HG02884 (cell line): Measurements from ENCODE around the gene WNK2.
"Not testable (repeated sequence)": the region's sequence is repeated elsewhere in the genome, so short reads cannot be mapped to it uniquely, and the experiment has no call there.

Source experiments
- ATAC-seq: cut with Tn5 transposase; IDR thresholded peaks from one replicate; pipeline ENCODE4 v1.9.1; 2021; ENCODE audit warnings: mild to moderate bottlenecking, moderate library complexity; ENCODE audit not compliant: unreplicated experiment

The WNK2 gene

DNA sequence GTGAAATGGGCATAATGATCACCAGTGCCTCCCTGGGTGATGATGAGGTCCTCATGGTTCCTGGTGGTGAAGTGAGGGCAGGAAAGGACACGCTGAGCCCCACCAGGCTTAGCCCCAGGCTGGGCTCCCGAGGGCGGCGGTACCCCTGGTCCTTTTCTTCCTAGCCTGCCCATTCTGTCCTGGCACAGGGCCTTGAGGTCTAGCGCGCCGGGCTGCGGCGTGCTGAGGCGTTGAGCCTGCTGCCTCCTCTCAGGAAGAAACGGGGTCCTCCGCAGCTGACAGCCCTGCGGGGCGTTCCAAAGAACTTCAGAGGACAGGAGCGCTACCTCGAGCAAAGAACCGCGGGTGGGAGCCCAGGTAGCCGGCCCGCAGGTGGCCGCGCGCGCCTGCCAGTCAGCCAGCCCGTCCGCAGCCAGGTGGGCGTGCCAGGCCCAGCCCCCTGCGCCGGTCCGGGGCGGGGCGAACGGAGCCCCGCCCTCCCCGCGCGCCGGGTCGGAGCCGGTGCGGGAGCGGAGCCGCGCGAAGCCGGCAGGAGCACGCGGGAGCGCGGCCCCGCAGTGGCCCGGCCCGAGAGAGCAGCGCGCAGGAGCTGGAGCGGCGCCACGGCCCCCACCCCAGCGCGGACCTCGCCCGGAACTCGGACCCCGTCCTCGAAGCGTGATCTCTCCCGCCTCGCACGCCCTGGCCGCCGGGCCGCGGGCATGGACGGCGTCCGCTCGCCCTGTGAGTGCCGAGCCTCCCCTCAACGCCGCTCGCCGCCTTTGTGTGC lies at the start of gene WNK2:
Gene WNK2, plus strand, starts transcription at position 477 of the 769 bp plus-strand sequence. CDS start 791 bp downstream, outside the sequence.
- no peak for ATAC-seq

DNA sequence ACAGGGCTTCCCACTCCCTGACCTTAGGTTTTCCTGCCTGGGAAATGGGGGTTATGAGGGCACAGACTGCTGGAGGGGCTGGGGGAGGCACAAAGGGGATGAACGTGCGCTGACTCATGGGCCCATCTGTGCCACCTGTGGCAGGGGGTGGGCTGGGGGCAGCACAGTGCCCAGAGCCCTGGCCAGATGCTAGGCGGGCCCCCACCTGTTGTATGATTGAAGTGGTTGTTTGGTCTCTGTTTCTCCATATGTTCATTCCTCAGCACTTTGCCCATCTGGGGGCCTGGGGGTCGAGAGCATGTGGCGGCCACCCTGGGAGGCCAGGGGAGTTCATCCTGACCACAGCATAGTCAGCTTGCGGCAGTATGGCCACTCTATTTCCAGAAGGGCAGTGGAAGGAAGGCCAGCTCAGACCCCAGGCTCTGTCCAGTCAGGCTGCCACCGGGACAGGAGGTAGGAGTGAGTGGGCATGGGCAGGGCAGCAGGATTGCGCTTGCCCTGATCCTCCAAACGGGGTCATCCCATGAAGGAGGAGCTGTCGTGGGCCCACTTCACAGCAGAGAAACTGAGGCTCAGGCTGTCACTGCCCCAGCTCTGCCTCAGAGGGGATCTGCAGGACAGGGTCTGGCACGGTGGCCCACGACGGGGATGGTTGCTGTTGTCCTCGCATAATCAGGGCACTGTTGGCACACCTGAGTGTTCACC lies 49.0 kb upstream of the WNK2 start:
- no peak for ATAC-seq

DNA sequence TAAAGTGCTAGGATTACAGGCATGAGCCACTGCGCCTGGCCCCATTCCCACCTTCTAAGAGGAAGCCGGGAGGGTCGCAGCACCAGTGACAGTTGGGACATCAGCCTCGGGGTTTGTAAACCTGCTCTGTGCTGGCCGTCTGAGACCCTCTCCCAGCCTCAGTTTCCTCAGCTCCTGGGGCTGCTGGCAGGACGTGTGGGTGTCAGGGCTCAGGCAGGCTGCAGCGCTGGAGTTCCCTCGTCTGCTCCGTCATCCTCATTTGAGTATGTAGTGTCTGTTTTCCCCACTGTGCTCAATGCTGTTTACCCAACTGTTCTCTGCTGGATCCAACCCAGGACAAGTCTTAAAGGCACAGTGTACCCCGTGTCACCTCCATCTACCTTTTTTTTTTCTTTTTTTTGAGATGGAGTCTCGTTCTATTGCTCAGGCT lies 47.9 kb upstream of the WNK2 start:
- no peak for ATAC-seq

DNA sequence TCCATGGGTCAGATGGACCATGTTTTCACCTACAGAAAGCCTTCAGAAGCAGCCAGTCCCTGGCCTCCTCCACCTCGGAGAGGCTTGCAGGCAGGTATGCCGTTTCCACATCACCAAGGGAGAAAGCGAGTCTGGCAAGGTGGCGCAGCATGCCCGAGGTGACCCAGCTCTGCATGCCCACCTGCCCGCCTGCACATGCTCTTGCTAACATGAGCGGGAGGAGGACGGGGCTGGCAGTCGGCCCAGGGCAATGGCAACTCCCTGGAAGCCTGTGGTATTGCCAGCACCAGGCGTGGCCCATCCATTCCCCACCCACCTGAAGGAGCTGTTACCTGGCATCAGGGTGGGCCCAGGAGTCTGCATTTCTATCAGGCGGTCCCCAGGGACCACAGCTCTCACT lies 46.6 kb upstream of the WNK2 start:
- no peak for ATAC-seq

DNA sequence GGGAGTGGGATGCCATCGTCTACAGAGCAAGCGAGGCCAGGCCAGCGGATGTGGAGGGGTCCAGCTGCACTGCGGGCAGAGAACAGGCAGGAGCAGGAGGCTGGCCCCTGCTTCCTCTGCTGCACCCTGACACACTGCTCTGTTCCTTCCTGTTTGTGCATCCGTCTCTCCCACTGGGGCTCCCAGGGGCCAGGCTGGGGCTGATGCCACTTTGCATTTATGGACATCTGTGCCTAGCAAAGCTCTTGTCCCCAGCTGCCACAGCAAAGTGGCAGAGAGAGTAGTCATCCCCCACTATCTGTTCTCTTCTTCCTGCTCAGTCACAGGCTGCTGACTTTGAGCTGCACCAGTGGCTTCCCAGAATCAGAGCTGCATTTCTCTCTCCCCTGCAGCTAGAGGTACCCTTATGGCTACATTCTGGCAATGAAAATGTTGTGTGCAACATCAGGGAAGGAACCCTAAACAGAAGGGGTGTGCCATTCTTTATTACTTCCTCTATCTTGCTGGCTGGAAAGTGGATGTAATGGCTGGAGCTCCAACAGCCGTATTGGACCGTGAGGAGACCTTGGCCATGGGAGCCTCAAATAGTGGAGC lies 45.7 kb upstream of the WNK2 start:
- no peak for ATAC-seq

DNA sequence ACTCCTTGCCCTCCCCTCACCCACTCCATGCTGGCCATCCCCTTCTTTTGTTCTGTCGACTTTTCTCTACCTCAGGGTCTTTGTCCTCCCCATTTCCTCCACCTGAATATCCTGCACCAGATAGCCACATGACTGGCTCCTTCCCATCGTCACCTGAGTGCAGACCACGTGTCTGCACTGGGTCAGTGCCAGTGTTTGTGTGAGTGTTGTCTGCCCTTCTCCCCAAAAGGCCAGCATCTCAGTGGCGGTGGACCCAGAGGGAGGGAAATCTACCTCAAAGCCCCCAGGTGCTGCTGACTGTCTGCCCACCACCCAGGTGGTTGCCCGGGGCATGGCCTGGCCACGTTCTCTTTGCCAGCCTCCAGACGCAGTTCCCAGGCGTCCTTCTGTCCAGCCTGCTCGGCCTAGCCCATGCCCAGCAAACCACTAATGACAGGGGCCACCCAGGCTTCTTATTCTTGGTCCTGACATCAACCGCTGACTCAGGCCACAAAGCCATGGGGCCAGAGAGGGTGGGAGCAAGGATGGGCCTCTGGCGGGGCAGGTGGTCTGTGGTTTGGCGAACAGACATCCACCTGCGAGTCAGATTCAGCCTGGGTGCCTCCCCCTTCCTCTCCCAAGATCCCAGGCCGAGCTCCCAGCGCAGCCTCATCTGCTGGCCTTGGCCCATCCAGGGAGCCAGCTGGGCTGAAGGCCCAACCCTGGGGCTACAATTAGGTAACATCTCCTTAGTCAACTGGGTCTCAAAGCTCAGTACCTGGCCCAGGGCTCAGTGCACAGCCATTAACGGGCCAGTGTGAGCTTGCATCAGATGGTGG lies 44.4 kb upstream of the WNK2 start:
- ATAC-seq = no peak

DNA sequence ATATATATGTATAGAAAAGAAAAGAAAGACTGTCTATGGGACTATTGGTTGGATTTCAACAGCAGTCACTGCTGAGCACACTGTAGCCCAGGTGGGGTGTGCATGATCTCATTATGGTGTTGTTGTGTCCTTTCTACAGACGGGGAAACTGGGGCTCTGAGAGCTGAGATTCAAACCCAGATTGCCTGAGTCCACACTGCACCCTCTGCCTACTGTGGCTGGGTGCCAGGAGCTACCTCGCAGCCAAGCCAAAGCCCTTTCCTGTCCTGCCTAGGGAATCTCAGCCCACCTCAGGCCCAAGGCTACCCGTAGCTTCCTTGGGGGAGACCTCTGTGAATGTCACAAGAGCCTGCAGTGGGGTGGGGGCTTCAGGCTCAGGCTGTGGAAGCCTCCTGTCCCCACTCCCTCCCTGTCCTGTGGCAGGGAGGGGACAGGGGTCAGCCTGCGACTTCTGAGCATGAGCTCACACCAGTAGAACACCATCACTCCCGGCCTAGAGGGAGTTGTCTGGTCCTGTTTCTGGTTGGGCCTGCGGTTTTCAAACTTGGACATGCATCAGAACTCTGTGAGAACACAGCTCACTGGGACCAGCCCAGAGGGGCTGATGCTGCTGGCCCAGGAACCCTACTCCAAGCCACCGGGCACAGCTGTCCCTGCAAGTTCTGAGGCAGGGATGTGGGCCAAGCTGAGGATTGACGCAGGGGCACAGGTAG lies 42.0 kb upstream of the WNK2 start:
- ATAC-seq = no peak

DNA sequence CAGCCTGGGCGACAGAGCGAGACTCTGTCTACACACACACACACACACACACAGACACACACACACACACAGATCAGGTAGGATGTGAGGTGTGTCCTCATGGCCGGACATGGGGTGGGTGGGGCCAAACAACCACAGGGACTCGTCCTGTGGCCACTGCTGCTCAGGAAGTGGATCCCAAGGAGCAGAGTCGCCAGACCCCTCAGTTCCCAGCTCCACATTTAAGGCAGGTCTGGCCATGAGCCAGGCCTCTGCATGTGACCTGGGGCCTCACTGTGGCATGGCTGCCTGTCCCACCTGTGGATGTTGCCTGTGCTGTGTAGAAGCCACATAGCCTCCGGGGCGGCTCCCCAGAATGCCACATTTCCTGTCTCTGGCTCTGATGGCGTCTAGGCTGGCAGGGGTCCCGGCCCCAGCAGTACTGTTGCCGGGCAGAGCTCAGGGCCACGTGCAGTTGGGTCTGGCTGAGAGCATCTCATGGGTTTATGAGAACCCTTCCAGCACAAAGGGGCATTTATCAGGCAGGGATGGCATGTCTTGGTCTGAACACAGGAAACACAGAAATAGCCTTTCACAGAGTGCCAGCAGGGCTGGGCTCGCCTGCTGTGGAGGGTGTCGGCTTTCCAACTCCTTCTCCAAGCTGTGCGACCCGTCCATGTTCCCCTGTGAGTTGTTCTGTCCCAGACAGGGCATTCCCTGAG lies 40.0 kb upstream of the WNK2 start:
- no peak for ATAC-seq

DNA sequence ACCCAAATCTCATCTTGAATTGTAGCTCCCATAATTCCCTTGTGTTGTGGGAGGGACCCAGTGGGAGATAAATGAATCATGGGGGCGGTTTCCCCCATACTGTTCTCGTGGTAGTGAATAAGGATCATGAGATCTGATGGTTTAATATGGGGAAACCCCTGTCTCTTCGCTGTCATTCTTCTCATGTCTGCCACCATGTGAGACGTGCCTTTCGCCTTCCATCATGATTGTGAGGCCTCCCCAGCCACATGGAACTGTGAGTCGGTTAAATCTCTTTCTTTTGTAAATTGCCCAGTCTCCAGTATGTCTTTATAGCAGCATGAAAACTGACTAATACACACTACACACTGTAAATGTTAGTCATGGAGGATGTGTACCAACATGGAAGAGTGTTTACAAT lies 37.2 kb upstream of the WNK2 start:
- not testable (repeated sequence) for ATAC-seq

DNA sequence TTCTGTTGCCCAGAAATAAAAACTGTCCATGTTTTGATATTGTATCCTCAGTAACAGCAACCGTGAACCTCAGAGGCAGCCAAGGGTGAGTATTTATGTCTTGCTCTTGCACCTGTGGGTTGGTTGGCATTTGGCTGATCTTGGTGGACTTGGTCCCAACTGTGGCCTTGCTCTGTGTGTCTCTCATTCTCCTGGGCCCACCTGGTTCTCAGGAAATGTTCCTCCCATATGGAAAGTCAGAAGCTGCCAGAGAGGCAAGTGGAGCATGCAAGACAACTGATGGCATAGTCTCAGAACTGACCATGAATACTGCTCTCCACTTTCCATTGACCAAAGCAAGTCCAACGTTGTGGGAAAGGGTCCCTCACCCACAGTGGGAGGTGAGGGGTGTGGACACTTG lies 36.3 kb upstream of the WNK2 start:
- no peak for ATAC-seq

DNA sequence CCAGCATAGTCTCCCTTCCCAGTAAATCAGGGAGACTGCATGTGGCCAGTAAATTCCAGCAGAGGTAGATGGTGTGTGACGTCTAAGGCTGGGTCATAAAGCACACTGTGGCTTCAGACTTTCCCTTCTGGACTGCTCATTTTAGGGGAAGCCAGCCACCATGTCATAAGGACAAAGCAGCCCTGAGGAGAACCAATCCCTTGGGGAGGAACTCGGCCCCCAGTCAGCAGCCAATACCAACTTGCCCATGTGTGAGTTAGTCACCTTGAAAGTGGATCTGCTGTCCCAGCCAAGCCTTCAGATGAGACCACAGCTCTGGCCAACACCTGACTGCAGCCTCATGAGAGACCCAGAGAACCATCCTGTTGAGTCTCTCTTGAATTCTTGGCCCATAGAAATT lies 35.2 kb upstream of the WNK2 start:
- ATAC-seq = no peak

DNA sequence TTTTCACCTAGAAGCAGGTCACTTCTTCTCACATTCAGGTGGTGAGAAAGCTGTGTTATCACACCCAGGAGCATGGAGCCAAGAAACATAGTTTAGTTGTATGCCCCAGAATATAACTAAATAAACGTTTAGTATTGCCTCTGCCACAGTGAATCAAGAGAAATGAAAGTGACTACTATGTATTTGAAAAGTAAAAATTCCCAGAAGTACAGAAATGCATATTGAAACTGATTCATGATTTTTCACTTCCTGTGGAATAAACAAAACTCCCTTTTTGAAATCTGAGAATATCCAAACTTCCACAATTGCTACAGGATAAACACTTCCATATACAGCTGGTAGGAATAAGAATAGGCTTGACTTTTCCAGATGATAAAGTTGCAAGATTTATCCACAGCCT lies 34.6 kb upstream of the WNK2 start:
- ATAC-seq = no peak

DNA sequence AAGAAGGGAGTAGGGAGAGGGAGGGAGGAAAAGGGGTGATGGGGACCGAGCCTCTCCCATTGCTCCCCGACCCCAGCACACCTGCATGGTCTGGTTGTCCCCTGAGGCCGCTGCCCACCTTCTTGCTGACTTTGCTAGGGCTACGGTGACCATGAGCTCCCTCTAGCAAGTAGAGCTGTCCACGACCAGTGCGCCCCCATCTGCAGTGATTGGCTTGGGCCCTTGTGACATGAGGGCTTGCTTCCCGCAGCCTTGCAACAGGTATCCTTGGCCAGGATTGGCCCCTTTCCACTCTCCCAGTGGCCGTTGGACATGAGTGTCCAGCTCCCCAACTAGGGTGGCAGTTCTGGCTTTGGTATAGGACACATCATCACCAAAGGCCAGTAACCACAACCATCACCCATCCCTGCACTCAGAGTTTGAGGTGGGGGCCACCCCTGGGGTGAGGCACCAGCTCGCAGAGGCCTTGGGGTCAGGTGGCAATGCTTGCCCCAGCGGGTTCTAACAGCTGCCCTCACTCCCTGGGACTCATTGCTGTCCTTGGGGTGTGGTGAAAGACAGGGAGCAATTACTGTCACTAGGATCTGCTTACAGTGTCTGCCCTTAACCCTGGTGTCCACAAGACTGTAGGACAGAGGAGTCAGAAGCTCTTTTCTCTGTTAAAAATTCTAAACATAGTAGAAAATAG lies 32.7 kb upstream of the WNK2 start:
- no peak for ATAC-seq

DNA sequence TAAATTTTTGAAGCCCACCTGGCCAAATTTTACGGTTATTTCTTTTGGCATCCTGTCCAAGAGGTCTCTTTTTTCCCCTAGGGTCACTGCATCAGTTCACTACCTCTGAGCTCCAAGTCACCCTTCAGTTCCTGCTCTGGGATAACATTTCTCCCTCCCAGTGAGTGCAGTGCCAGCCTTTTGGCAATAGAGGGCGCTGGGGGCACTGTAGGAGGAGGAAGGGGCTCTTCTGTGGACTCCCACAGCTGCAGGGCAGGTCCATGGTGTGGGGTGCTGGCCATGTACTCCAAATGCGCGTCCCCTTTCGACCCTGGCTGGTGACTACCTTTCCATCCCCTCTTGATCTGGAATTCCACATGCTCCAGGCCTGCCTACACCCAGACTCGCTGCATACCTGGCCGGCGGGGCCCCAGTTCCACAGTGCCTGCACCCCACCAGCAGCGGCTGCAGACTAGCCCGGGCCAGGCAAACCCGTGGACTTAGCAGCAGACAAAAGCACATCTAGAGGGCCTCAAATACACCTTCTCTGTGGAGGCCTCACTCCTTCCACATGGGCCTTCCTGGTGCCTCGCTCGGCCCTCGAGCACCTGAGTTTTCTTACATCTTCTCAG lies 29.5 kb upstream of the WNK2 start:
- no peak for ATAC-seq

DNA sequence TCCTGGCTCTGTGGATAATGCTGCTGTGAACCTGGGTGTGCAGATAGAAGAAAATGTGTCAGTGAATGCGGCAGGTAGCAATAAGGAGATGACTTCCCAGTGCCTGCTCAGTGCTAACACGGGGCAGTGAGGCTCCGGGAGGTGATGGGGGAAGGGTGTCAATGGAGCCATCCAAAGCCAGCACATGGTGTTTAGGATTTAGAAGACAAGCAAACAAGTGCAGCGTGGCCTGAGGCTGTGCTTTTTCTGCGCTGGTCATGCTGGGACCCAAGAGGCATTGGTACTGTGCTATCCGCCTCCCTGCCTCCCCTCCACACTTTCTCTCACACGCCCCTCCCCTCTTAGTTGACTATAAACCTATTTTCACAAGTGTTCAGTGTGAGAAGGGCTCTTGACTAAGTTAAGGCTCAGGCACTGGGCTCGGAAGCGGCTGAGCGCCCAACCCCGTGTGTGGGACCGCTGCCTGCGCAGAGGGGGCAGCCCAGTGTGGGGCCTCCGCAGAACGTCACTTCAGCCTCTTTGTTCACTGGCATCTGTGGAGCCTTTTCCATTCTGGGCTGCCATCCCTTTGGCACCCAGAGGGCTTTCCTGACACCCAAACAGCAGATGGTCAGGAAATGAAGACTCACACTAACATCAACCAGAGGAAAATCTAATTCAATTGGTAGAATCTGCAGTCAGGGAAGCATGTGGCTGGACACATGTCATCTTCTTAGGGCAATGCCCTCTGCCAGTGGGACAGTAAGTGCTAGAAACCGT lies 28.0 kb upstream of the WNK2 start:
- ATAC-seq = no peak

DNA sequence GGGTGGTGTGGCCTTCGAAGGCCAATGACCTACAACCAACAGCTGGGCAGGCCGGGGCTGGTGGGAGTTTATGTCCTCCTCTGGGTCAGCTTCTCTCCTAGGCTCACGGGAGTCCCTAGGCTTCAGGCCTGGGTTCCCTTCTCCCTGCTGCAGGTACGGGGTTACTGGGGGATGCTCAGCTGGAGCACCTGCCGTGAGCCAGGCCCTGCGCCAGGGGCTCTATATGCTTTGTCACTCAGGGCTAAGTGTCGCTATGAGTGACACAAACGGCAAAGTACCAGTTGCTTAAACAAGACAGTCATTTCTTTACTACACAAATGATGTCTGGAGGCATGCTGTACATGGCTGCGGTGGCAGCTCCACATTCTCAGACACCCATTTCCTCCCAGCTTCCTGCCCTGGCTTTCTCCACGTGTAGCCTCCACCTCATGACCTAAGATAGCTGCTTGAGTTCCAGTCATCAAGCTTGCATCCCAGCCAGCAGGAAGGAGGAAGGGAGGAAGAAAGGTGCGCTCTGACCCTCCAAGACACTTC lies 27.4 kb upstream of the WNK2 start:
- peak; percentile 76 for ATAC-seq

DNA sequence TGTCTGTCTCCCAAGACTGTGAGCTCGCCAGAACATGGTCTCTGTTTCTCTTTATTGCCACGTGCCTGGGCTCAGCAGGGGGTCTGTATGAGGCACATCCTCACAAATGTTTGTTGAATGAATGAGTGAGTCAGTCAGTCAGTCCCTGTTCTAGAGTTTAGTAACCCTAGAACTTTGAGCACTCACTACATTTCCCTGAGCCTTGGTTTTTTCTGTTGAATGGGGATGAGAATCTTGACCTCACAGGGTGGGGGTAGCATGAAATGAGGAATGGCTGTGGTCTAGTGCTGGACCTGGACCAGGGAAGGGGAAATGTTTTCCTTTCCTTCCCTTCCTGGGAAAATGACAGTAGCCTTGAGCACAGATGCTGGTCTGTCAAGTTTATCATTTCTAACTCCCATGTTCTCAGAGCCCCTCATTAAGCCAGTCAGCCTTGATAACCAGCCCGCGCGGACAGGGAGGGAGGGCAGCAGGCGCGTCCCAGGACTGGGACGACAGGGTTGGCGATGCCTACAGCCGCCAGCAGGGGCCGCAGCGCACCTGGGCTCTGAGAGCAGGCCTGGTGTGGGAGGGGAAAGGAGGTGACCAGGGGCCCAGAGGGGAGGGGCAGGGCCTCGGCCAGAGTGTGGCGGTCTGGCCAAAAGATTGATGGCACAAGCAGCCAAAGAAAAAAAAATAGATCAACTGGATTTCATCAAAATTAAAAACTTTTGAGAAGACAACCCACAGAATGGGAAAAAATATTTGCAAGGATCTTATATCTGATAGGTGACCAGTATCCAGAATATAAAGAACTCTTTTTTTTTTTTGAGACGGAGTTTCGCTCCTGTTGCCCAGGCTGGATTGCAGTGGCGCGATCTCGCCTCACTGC lies 24.1 kb upstream of the WNK2 start:
- ATAC-seq = no peak
